GM18907 (cell line): Measurements from ENCODE around the gene CRISP1.
A peak's percentile ranks its signal among the peaks of the same experiment; 100 is the strongest.
"Not testable (repeated sequence)": the region's sequence is repeated elsewhere in the genome, so short reads cannot be mapped to it uniquely, and the experiment has no call there.

Source experiments
- ATAC-seq: cut with Tn5 transposase; IDR thresholded peaks from one replicate; pipeline ENCODE4 v1.9.1; 2021; ENCODE audit warnings: mild to moderate bottlenecking, moderate library complexity; ENCODE audit not compliant: unreplicated experiment

Gene CRISP1

DNA sequence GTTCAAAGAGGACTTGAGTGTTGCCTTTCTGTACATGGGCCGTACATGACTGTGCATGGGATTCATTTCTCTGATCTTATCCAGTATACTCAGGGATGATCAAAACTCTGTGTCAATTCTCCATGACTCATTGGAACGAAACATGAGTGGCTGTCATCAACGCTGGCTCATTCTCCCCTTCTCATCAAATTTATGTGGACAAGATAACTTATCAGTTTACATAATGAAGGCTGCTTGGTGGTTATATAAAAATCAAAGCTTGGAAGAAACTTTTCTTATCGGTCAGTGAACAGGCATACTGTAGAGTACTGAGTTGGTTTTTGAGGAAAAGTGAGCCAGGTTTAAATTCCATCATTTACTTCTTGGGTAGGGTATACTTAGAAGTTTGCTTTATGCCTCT is 24.9 kb downstream of the CRISP1 start:
- no peak for ATAC-seq

DNA sequence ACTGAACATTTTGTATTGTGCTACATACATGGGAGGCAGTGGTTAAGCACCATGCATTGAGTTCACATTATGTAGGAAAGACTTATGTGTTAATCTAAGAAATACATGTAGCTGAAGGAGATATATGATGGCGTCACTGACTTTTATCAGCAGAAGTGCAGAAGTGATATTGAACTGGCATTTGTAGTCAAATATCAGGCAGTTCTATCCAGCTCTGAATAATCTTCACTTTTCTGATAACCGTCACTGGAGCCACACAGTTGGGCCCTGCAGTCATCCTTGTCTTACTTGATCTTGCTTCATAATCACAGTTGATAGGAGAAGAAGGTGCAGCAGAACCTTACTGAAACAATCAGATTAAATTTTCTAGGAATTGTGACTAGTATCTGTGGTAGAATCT is 26.4 kb downstream of the CRISP1 start:
- ATAC-seq: no peak

DNA sequence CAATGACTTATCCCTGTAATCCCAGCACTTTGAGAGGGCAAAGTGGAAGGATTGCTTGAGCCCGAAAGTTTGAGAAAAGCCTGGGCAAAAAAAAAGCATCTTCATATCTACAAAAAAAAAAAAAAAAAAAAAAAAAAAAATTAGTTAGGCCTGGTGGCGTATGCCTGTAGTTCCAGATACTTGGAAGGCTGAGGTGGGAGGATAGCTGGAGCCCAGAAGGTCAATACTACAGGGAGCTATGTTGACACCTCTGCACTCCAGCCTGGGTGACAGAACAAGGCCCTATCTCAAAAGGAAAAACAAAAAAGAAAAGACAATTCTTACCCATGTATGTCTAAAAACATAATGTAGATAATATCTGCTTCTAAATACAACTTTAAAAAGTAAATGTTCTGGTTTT is 27.2 kb downstream of the CRISP1 start:
- ATAC-seq: no peak

DNA sequence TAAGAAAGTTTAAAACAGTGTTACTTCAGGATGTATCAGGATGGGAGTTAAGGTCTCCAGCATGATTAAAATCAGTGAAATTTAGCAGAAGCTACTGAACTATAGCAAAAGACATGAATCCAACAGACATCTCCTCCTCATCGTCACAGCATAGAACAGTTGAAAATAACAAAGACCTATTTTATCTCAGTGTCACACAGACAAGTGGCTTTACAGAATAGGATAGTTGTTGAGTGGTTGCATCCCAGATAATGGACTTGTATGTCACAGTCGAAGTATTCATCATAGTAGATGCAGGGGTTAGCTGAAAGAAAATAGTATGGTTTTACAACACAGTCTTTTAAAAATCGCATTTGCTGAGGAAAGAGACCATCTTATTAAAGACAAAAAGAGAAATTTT is 31.2 kb downstream of the CRISP1 start:
- no peak for ATAC-seq

DNA sequence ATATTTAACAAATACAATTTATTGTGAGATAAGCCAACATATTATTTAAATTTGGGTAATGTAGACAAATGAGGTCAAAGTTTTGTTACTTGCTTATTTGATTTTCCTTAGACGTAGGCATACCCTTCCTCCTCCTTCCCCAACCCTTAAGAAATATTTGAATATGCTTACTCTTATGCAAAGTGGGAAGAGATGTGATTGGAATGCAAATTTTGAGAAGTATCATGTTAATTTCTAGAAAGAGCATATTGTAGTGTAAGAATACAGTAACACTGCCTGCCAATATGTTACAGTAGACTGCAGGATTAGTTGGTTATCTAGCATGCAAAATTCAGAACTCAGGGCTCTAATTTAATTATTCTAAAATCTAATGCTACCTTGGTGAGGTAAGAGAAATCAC is 32.9 kb downstream of the CRISP1 start:
- no peak for ATAC-seq

DNA sequence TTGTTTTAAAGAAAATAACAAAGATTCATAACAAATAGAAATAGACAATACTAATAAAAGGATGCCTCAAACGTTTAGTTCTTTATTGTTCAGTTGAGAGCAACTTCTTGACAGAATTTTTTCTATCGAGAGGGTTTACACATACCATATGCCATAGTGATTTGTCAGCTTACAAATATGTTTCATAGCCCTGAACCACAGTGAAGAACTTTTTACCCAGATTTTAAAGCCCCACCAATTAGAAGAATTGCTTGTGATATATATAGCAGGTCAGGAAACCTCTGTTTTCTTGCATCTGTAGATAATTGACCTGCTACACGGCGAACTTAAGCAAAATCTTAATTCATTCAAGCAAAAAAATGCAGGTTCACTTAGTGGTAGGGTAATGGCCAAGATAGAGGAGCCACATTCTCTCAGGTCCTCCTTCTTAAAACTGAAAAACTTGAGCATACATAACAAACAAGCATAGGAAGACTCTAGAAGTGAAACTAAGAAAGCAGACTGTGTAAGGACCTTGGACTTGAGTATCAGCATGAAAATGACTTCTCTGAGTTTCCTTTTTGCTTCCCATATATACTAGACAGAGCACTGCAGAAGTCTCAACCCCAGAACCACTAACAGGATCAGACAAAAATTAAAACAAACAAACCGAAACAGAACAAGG is 39.5 kb downstream of the CRISP1 start:
- ATAC-seq: peak; percentile 100

DNA sequence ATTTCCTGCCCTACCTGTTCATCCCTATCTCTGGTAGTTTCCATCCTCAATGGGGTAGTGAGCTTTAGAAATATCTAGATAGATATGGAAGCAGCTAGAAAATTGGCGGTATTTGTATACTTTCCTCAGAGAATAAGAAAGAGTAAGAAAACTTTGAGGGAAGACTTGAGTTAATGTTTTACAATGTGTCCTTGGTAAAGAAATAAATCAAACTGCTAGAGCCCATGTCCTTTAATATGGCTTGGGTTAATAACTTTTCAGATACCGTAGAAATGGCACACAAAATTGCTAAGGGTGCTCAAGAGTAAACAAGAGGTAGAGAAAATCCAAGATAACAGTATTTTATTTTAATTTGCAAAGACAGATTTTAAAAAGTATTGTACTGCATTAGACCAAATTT is 51.2 kb downstream of the CRISP1 start:
- no peak for ATAC-seq

DNA sequence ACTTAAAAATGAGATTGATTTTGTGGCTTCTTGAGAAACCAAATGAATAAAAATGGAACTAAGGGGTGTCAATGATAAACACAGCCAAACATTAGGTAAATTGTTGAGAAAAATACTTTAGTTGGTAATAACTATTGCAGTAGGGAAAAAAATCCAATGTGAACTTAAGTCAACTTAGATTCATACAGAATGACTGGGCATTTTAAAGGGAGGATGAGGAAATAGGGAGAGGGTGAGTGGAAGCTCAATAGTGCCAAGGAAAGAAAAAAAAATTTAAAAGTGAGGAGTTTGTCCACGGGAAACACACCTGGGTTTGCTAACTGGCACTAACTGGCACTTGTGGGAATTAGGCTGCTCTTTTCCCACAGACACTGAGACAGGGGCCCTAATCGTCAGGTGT is 53.1 kb downstream of the CRISP1 start:
- no peak for ATAC-seq

DNA sequence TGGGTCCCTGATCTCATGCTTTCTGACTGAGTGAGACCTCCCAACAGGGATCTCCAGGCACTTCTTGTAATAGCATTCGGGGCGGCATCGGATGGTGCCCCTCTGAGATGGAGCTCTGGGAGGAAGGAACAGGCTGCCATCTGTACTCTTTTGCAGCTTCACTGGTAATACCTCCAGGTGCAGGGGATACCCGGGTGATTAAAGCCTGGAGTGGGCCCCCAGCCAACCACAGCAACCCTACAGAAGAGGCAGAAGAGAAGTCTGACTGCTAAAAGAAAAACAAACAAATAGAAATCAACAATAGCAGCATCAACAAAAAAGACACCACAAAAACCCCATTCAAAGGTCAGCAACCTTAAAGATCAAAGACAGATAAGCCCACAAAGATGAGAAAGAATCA is 60.2 kb downstream of the CRISP1 start:
- ATAC-seq: peak; percentile 59

DNA sequence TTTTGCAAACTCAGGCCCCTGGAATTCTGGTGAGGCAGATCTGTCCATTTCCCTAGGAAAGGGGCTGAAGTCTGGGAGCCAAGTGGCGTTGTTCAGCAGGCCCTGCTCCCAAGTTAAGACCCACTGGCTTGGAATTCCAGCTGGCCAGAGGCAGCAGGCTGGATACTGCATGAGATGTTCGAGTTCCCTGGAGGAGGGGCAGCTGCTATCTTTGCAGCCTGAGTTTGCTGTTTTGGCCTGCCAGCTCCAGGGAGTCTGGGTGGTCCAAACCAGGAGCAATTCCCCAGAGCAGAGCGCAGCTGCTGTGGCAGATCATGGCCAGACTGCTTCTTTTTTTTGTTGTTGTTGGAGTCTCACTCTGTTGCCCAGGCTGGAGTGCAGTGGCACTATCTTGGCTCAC is 61.1 kb downstream of the CRISP1 start:
- no peak for ATAC-seq

DNA sequence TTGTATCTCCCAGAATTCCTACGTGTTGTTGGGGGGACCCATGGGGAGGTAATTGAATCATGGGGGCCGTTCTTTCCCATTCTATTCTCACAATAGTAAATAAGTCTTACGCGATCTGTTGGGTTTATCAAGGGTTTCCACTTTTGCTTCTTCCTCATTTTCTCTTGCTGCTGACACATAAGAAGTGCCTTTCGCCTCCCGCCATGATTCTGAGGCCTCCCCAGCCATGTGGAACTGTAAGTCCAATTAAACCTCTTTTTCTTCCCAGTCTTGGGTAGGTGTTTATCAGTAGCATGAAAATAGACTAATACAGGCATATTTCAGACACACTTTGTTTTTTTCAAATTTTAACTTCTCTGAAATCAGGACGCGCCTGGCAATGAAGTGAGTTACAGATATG is 64.8 kb downstream of the CRISP1 start:
- ATAC-seq: no peak

DNA sequence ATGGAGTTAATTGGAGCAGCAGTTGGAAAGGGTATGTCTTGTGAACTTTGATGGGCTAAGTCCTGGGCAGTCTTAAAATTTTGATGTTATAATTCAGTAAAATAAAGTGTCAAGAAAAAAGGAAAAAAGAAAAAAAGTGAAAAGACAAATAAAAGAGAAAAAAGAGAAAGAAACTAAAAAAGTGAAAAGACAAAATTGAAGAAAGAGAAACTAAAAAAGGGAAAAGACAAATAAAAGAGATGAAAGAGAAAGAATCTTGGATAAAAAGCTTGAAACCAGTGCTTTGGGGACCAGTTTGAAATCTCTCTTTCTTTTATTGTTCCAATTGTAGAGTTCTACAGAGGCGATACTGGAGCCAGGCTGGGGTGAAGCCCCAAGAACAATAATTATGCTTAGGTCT is 67.2 kb downstream of the CRISP1 start:
- ATAC-seq: no peak

DNA sequence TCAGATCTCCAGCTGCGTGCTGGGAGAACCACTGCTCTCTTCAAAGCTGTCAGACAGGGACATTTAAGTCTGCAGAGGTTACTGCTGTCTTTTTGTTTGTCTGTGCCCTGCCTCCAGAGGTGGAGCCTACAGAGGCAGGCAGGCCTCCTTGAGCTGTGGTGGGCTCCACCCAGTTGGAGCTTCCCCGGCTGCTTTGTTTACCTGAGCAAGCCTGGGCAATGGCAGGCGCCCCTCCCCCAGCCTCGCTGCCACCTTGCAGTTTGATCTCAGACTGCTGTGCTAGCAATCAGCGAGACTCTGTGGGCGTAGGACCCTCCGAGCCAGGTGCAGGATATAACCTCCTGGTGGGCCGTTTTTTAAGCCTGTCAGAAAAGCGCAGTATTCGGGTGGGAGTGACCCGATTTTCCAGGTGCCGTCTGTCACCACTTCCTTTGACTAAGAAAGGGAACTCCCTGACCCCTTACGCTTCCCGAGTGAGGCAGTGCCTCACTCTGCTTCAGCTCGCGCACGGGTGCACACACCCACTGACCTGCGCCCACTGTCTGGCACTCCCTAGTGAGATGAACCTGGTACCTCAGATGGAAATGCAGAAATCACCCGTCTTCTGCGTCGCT is 69.4 kb downstream of the CRISP1 start:
- ATAC-seq: not testable (repeated sequence)

DNA sequence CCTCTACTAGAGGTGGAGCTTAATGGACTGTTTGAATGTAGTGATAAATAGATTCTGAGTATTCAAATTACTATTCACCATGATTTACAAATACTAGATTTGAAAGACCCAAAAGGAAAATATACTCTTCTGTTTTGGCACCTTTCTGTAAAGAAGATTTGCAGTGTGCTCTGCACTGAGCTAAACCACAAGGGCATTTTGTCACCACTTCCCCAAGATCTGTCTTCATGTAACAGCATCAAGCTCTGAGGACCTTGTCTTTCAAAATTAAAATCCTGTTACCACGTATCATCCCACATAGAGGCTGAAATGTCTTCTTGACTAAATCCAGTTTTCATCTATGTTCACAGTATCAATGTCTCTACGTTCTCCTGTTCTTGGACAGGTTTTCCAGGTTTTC is 76.0 kb downstream of the CRISP1 start:
- peak; percentile 61 for ATAC-seq

DNA sequence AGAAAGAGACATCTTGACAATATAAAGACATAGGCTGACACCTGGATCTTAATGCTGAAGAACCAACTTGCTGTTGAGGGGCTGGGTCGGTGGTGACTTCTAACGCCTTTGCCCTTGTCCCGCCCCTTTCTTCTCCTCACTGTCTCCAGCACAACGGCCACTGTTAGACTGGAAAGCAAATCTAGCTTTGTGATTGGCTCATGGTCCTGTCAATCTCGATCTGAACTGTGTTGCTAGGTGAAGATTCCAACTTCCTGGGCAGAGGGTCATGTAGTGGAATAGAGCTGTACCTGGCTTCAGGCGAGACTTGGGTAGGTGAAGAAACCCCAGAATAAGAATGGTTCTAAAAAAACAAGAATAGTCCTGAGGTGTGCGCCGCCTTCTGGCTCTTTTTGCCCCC is 79.2 kb downstream of the CRISP1 start, which contains the start of gene PGK2:
PGK2 (minus strand) TSS at position 110 of the 400 bp plus-strand sequence; CDS start at position 12, 98 bp downstream.
- ATAC-seq: no peak

DNA sequence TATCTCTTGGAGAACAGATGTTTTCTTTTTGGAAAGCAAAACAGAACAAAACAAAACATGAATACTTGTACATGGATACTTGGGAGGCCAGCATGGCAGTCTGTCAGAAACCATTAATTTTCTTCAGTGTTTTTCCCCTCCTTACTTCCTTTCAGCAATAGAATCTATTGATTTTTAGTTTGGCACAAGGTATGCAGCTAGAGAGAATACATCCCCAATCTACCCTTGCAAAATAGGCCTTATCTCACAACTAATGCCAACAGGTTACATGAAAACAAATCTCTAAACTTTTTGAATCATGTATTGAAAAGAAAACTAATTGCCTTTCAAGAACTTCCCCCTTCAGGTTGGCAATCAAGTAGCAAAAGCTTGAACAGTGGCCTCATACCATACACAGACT is 82.1 kb downstream of the CRISP1 start:
- ATAC-seq: no peak
